HepG2 (cell line): ENCODE data around the gene PLEKHG2. TPM values are rescaled to one million over a fixed set of nuclear protein-coding genes. Genes with fewer than 3 reads are reported as not detected.
A peak's percentile ranks its signal among the peaks of the same experiment; 100 is the strongest.

Source experiments
- BCL6 ChIP-seq: IDR thresholded peaks from 2 replicates; pipeline ENCODE4 v1.6.1; 2016; ENCODE audit warnings: missing genetic modification reagents, missing compliant biosample characterization
- CEBPB ChIP-seq: IDR thresholded peaks from 2 replicates; pipeline ENCODE4 v1.6.1; 2011; ENCODE audit warnings: low read depth, low read length, improper control_type of control experiment, borderline replicate concordance
- EEA1 ChIP-seq: sonication (generic); formaldehyde crosslinking; IDR thresholded peaks from 2 replicates; pipeline ENCODE4 v1.5.1; 2020; ENCODE audit warnings: mild to moderate bottlenecking, missing genetic modification reagents, borderline replicate concordance
- EP300 ChIP-seq, 3 experiments: sonication (generic) in 1 of 3; formaldehyde crosslinking in 1 of 3; IDR thresholded peaks; 2 replicates each; pipeline versions ENCODE4 v1.5.1 to v1.6.1; 2011 to 2020; ENCODE audit warnings: low read depth in 2 of 3, low read length in 2 of 3, borderline replicate concordance in 1 of 3, improper control_type of control experiment in 1 of 3, mild to moderate bottlenecking in 1 of 3, missing genetic modification reagents in 1 of 3, moderate library complexity in 1 of 3
- ERF ChIP-seq: IDR thresholded peaks from 2 replicates; pipeline ENCODE4 v1.6.1; 2018; ENCODE audit warnings: missing biosample characterization, missing genetic modification reagents
- FOXJ3 ChIP-seq: sonication (generic); formaldehyde crosslinking; IDR thresholded peaks from 2 replicates; pipeline ENCODE4 v1.4.0; 2020; ENCODE audit warnings: missing genetic modification reagents, mild to moderate bottlenecking, borderline replicate concordance
- JUN ChIP-seq: sonication (generic); formaldehyde crosslinking; IDR thresholded peaks from 2 replicates; pipeline ENCODE4 v1.4.0; 2020; ENCODE audit warnings: mild to moderate bottlenecking, missing genetic modification reagents
- ONECUT2 ChIP-seq: sonication (generic); formaldehyde crosslinking; IDR thresholded peaks from 2 replicates; pipeline ENCODE4 v1.4.0; 2020; ENCODE audit warnings: missing genetic modification reagents
- PAF1 ChIP-seq: IDR thresholded peaks from 2 replicates; pipeline ENCODE4 v1.6.1; 2016; ENCODE audit warnings: missing genetic modification reagents, missing compliant biosample characterization
- PATZ1 ChIP-seq: sonication (generic); formaldehyde crosslinking; IDR thresholded peaks from 2 replicates; pipeline ENCODE4 v1.4.0; 2020; ENCODE audit warnings: missing genetic modification reagents
- SMYD3 ChIP-seq: sonication (generic); formaldehyde crosslinking; IDR thresholded peaks from 2 replicates; pipeline ENCODE4 v1.8.1; 2023; ENCODE audit warnings: mild to moderate bottlenecking, missing genetic modification reagents
- SYNCRIP ChIP-seq: fragments of 200-400 bp; formaldehyde crosslinking; IDR thresholded peaks from 2 replicates; pipeline ENCODE4 v1.6.1; 2018; ENCODE audit warnings: mild to moderate bottlenecking, low read depth, low read length; ENCODE audit not compliant: insufficient read depth
- TERF1 ChIP-seq: sonication (generic); formaldehyde crosslinking; IDR thresholded peaks from 2 replicates; pipeline ENCODE4 v1.8.0; 2022; ENCODE audit warnings: mild to moderate bottlenecking, missing genetic modification reagents, moderate library complexity
- ZKSCAN1 ChIP-seq: fragments of 150-350 bp; IDR thresholded peaks from 2 replicates; pipeline ENCODE4 v1.6.1; 2014; ENCODE audit warnings: low read length
- ZNF235 ChIP-seq: sonication (generic); formaldehyde crosslinking; IDR thresholded peaks from 2 replicates; pipeline ENCODE4 v1.8.1; 2023; ENCODE audit warnings: mild to moderate bottlenecking, missing genetic modification reagents, borderline replicate concordance
- ZNF432 ChIP-seq: sonication (generic); formaldehyde crosslinking; IDR thresholded peaks from 2 replicates; pipeline ENCODE4 v1.5.0; 2020; ENCODE audit warnings: missing genetic modification reagents, mild to moderate bottlenecking, borderline replicate concordance
- ZNF644 ChIP-seq: IDR thresholded peaks from 2 replicates; pipeline ENCODE4 v1.6.1; 2016; ENCODE audit warnings: low read depth
- ZNF660 ChIP-seq: sonication (generic); formaldehyde crosslinking; IDR thresholded peaks from 2 replicates; pipeline ENCODE4 v1.5.1; 2020; ENCODE audit warnings: mild to moderate bottlenecking, low read depth, missing genetic modification reagents, borderline replicate concordance
- ZNF749 ChIP-seq: sonication (generic); formaldehyde crosslinking; IDR thresholded peaks from 2 replicates; pipeline ENCODE4 v1.8.0; 2022; ENCODE audit warnings: mild to moderate bottlenecking, missing genetic modification reagents, moderate library complexity, borderline replicate concordance
- polyA plus RNA-seq, 8 experiments: library from polyadenylated mRNA; depleted of rRNA in 3 of 8; stranded (reverse) in 7 of 8; unstranded in 1 of 8; fragments of >200 nt; fragmentation: Illumina TruSeq in 4 of 8; extraction: Trizol in 4 of 8; gene quantifications; 2 replicates each; pipeline versions ENCODE4 v1.2.1 to v1.2.3, GENCODE V29; 2011 to 2016; ENCODE audit warnings: low read depth in 4 of 8, missing spikeins in 1 of 8, mixed read lengths in 1 of 8; ENCODE audit not compliant: insufficient read depth in 1 of 8
- total RNA-seq, 5 experiments: library from RNA; depleted of rRNA; stranded (reverse); fragments of >200 nt; fragmentation: Illumina TruSeq; extraction: Trizol; gene quantifications; 2 replicates each; pipeline ENCODE4 v1.2.3, GENCODE V29; 2016; ENCODE audit warnings: low read depth in 1 of 5
- TF ChIP-seq, protein P1 (sequence below): sonication (generic); formaldehyde crosslinking; IDR thresholded peaks from 2 replicates; pipeline ENCODE4 v1.9.0; 2021; ENCODE audit warnings: missing genetic modification reagents, mild to moderate bottlenecking, borderline replicate concordance
- TF ChIP-seq, protein P2 (sequence below): IDR thresholded peaks from 2 replicates; pipeline ENCODE4 v1.6.1; 2016; ENCODE audit warnings: low read depth, control low read depth

The PLEKHG2 gene
- total and polyA plus RNA-seq, 2 of the 13 experiments (the other 11 are each of a cell fraction or from before 2014, with no cell fraction given): 3.6 to 6.8 TPM

GRCh38 chr19:39401549-39402345 is 10.7 kb upstream of the PLEKHG2 start (continued):
- TF ChIP-seq FOXJ3 (CRISPR knock-in tag) (peak; percentile 51; the same call in 1 of the 2 replicates), ZNF432 (no peak), TERF1 (CRISPR knock-in tag) (no peak), EEA1 (CRISPR knock-in tag) (peak; percentile 43; the same call in 1 of the 2 replicates), ERF (peak; percentile 56), JUN (CRISPR knock-in tag) (0 out of 2 replicates have a peak, but pooled peaks have one; percentile 62), ONECUT2 (CRISPR knock-in tag) (peak; percentile 38; the same call in 1 of the 2 replicates), SMYD3 (CRISPR knock-in tag) (peak; percentile 88; the same call in 1 of the 2 replicates), ZNF749 (CRISPR knock-in tag) (peak; percentile 55; the same call in 1 of the 2 replicates), CEBPB (peak; percentile 76), SYNCRIP (no peak), ZKSCAN1 (no peak), ZNF235 (CRISPR knock-in tag) (0 out of 2 replicates have a peak, but pooled peaks have one; percentile 76), BCL6 (CRISPR knock-in tag) (no peak; the same call in 1 of the 2 replicates), PATZ1 (CRISPR knock-in tag) (peak; percentile 99), PAF1 (CRISPR knock-in tag) (no peak), ZNF660 (CRISPR knock-in tag) (no peak), ZNF644 (CRISPR knock-in tag) (no peak), EP300 (IDR thresholded peaks at IDR 0.05; ENCODE audit: low read depth in 2 of 2, low read length in 2 of 2) (peak in 1 of 2 experiments; percentile 70; a peak in 2 of 4 replicates), EP300 (CRISPR knock-in tag; IDR thresholded peaks at IDR 0.05; ENCODE audit: borderline replicate concordance) (peak; percentile 63)
- TF ChIP-seq, protein P1, sequence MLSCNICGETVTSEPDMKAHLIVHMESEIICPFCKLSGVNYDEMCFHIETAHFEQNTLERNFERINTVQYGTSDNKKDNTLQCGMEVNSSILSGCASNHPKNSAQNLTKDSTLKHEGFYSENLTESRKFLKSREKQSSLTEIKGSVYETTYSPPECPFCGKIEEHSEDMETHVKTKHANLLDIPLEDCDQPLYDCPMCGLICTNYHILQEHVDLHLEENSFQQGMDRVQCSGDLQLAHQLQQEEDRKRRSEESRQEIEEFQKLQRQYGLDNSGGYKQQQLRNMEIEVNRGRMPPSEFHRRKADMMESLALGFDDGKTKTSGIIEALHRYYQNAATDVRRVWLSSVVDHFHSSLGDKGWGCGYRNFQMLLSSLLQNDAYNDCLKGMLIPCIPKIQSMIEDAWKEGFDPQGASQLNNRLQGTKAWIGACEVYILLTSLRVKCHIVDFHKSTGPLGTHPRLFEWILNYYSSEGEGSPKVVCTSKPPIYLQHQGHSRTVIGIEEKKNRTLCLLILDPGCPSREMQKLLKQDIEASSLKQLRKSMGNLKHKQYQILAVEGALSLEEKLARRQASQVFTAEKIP: no peak
- TF ChIP-seq, protein P2, sequence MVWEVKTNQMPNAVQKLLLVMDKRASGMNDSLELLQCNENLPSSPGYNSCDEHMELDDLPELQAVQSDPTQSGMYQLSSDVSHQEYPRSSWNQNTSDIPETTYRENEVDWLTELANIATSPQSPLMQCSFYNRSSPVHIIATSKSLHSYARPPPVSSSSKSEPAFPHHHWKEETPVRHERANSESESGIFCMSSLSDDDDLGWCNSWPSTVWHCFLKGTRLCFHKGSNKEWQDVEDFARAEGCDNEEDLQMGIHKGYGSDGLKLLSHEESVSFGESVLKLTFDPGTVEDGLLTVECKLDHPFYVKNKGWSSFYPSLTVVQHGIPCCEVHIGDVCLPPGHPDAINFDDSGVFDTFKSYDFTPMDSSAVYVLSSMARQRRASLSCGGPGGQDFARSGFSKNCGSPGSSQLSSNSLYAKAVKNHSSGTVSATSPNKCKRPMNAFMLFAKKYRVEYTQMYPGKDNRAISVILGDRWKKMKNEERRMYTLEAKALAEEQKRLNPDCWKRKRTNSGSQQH (CRISPR knock-in tag): no peak
